A549 (cell line): Measurements from ENCODE around the gene RNASE7.

Experiments
- EP300 ChIP-seq, 2 experiments: fragments of >200 bp; sonication (Bioruptor Twin); formaldehyde crosslinking; IDR thresholded peaks; 2 replicates in 1 of 2; 3 replicates in 1 of 2; pipeline ENCODE4 v1.6.1; 2016 to 2017
- POLR2AphosphoS2 ChIP-seq: conservative IDR thresholded peaks from 2 replicates; pipeline ENCODE4 v1.6.1; 2012; ENCODE audit warnings: low read length, improper control_type of control experiment, inconsistent platforms
- RAD21 ChIP-seq, 2 experiments: fragments of >200 bp in 1 of 2; sonication (Bioruptor Twin) in 1 of 2; formaldehyde crosslinking in 1 of 2; IDR thresholded peaks in 1 of 2; conservative IDR thresholded peaks in 1 of 2; 2 replicates in 1 of 2; 3 replicates in 1 of 2; pipeline ENCODE4 v1.6.1; 2012 to 2018; ENCODE audit warnings: inconsistent platforms in 1 of 2
- TF ChIP-seq, protein P1 (sequence below): fragments of >200 bp; sonication (Bioruptor Twin); formaldehyde crosslinking; IDR thresholded peaks from 3 replicates; pipeline ENCODE4 v1.5.1; 2016
- TF ChIP-seq, protein P2 (sequence below): fragments of 450-650 bp; IDR thresholded peaks from 2 replicates; pipeline ENCODE4 v1.6.1; 2014; ENCODE audit warnings: antibody characterized with exemption
- TF ChIP-seq, protein P3 (sequence below): fragments of 250-450 bp; sonication (Bioruptor Pico); IDR thresholded peaks from 2 replicates; pipeline ENCODE4 v1.5.0; 2021; ENCODE audit warnings: mild to moderate bottlenecking, moderate library complexity, borderline replicate concordance

DNA sequence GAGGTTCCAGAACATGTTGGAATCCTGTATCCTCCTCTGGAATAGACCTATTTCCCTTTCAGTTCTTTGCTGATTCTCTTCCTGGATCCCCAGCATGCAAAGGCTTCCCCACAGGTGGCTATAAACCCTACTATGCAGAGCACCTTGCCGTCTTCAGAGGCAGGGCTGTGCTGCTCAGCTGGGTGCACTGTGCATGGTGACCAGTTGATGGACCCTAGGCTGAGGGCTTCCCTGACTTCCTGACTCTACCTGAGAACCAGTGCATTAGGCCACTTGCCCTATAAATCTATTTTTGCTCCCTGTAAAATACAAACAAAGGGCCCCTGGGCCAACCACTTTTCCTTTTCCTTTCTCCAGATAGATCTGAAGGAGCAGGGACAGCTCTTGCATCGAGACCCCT is 42.2 kb downstream of the RNASE7 start:
- TF ChIP-seq, protein P1, sequence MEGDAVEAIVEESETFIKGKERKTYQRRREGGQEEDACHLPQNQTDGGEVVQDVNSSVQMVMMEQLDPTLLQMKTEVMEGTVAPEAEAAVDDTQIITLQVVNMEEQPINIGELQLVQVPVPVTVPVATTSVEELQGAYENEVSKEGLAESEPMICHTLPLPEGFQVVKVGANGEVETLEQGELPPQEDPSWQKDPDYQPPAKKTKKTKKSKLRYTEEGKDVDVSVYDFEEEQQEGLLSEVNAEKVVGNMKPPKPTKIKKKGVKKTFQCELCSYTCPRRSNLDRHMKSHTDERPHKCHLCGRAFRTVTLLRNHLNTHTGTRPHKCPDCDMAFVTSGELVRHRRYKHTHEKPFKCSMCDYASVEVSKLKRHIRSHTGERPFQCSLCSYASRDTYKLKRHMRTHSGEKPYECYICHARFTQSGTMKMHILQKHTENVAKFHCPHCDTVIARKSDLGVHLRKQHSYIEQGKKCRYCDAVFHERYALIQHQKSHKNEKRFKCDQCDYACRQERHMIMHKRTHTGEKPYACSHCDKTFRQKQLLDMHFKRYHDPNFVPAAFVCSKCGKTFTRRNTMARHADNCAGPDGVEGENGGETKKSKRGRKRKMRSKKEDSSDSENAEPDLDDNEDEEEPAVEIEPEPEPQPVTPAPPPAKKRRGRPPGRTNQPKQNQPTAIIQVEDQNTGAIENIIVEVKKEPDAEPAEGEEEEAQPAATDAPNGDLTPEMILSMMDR = no peak
- TF ChIP-seq, protein P2, sequence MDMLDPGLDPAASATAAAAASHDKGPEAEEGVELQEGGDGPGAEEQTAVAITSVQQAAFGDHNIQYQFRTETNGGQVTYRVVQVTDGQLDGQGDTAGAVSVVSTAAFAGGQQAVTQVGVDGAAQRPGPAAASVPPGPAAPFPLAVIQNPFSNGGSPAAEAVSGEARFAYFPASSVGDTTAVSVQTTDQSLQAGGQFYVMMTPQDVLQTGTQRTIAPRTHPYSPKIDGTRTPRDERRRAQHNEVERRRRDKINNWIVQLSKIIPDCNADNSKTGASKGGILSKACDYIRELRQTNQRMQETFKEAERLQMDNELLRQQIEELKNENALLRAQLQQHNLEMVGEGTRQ = no peak
- no peak for TF ChIP-seq RAD21 (conservative IDR thresholded peaks at IDR 0.05 in 1 of 2, IDR thresholded peaks at IDR 0.05 in 1 of 2)
- no peak for TF ChIP-seq POLR2AphosphoS2
- TF ChIP-seq, protein P3, sequence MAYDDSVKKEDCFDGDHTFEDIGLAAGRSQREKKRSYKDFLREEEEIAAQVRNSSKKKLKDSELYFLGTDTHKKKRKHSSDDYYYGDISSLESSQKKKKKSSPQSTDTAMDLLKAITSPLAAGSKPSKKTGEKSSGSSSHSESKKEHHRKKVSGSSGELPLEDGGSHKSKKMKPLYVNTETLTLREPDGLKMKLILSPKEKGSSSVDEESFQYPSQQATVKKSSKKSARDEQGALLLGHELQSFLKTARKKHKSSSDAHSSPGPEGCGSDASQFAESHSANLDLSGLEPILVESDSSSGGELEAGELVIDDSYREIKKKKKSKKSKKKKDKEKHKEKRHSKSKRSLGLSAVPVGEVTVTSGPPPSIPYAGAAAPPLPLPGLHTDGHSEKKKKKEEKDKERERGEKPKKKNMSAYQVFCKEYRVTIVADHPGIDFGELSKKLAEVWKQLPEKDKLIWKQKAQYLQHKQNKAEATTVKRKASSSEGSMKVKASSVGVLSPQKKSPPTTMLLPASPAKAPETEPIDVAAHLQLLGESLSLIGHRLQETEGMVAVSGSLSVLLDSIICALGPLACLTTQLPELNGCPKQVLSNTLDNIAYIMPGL (CRISPR knock-in tag) = no peak
- TF ChIP-seq EP300 (IDR thresholded peaks at IDR 0.05) = no peak
